SHP77 (cell line): Measurements from ENCODE around the gene CES3.

ENCODE experiments used
- DNase-seq, 2 experiments: peaks; one replicate each; lab custom pipeline; 2025; lab: John Stamatoyannopoulos, UW

CES3 gene

GRCh38 chr16:67009158-67009557, 48.1 kb downstream of the CES3 start:
- no peak for DNase-seq

- no peak for DNase-seq
These were observed 50.2 kb downstream of the CES3 start for GRCh38 chr16:67011274-67011673.

DNA sequence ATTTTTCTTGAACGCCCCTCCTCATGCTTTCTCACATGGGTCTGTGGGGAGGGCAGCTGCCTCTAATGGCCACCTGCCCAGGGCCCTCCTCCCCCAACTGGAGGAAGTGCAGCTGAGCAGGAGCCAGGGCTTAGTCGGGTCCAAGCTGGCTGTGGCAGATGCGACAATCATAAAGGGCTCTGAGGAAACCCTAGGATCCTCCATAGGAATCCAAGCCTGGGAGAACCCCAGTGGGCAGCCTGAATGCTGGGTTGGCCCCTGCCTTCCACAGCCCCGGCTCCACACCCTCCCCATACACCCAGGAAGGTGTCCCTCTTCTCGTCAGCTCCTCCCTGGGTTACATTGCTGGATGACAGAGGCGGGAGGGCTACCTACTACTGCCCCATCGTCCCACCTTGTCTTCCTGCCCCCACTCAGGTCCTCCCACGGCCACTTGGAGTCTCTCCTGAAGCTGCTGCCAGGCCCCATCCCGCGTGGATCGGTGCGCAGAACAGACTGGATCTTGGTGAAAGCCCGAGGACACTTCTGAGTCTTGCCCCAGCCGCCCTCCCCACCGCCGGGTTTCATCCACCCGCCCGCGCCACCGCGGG, 52.3 kb downstream of the CES3 start:
- DNase-seq = peak; percentile 32 to 38

GRCh38 chr16:67013823-67014633, 53.0 kb downstream of the CES3 start:
- DNase-seq = peak; percentile 19 to 51

GRCh38 chr16:67014634-67015312, 53.7 kb downstream of the CES3 start:
- no peak for DNase-seq

- DNase-seq = no peak
These were observed 54.3 kb downstream of the CES3 start for GRCh38 chr16:67015313-67015731.

- DNase-seq = no peak
These were observed 55.1 kb downstream of the CES3 start for GRCh38 chr16:67016143-67016542.

- no peak for DNase-seq
These were observed 55.8 kb downstream of the CES3 start for GRCh38 chr16:67016681-67017420.

DNA sequence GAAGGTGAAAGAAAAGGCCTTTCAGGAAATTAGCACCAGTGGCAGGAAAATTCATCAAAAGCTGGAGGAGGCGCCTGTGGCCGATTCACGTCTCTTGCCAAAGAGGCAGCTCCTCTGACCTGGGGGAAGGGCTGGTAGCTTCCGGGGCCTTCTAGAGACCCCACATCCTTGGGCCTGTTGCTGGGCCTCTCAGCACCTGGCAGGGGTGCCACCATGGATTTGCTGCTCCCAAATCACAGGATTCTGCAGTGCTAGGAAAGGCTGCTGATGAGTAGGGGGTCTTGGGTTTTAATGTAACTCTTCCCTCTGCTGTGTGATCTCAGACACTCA, 56.3 kb downstream of the CES3 start:
- no peak for DNase-seq

GRCh38 chr16:67017810-67018488, 56.9 kb downstream of the CES3 start:
- peak; percentile 88 to 91 for DNase-seq

GRCh38 chr16:67019171-67019570, 58.1 kb downstream of the CES3 start:
- no peak for DNase-seq

DNA sequence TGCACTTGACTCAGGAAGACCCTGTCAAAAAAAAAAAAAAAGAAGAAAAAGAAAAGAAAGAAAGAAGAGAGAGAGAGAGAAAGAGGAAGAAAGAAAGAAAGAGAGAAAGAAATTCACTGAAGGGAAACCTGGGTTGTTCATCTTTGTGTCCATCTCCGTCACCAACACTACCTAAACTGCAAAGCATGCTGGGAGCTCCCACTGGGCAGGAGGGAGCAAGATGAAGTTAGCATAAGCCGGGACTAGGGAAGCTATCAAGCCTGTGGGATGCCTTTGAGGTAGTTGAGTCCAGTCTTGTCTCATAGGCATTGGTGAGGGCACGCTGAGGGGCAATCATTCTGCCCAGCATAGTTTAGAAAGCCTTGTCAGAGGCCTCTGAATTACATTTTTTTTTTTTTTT, 60.3 kb downstream of the CES3 start:
- peak in 1 of 2 experiments; percentile 22 for DNase-seq

GRCh38 chr16:67022531-67023214, 61.6 kb downstream of the CES3 start:
- no peak for DNase-seq

DNA sequence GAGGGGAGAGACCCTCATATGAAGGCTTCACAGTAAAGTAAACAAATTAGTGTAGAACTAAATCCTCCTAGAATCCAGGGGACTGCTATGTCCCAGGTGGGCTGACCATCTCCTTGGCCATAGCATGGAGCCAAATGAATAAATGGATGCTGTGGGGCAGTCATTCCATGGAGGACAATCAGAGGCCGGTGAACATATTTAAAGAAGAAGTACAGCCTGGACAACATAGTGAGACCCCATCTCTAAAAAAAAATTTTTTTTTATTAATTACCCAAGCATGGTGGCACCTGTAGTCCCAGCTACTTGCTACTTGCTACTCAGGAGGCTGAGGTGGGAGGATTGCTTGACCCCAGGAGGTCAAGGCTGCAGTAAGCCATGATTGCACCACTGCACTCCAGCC, 62.6 kb downstream of the CES3 start:
- no peak for DNase-seq
